SU-DHL-6 (cell line): Measurements from ENCODE around the gene PRDM15.

Source experiments
- CTCF ChIP-seq: fragments of 200-600 bp; sonication (generic); IDR thresholded peaks from one replicate; pipeline ENCODE4 v1.5.1; 2017; ENCODE audit warnings: antibody characterized with exemption, mild to moderate bottlenecking, low read length, moderate library complexity; ENCODE audit not compliant: insufficient read depth, poor library complexity, severe bottlenecking
- EZH2phosphoT487 ChIP-seq: fragments of 200-600 bp; sonication (generic), shearing (Covaris generic); conservative IDR thresholded peaks from 2 replicates; pipeline ENCODE4 v1.6.1; 2018; ENCODE audit warnings: mild to moderate bottlenecking, antibody characterized with exemption, low read length, moderate library complexity, mixed read lengths

GRCh38 chr21:41796476-41797080 is 82.6 kb downstream of the PRDM15 start:
- TF ChIP-seq CTCF, result no peak
- TF ChIP-seq EZH2phosphoT487, result no peak
